Gastrocnemius medialis (tissue), 4 donors: ENCODE data around the gene ATP9A.
A peak's percentile ranks its signal among the peaks of the same experiment; 100 is the strongest.

ENCODE experiments used
- POLR2A ChIP-seq, 2 donors: fragments of 450-650 bp; IDR thresholded peaks; one replicate each; pipeline ENCODE4 v1.6.1; 2017; ENCODE audit warnings: antibody characterized with exemption in 2 of 2, mild to moderate bottlenecking in 2 of 2, moderate library complexity in 2 of 2
- TF ChIP-seq, protein P1 (sequence below), 5 experiments: fragments of 450-650 bp in 3 of 5; fragments of 200-600 bp in 2 of 5; sonication (generic) in 2 of 5; IDR thresholded peaks in 4 of 5; conservative IDR thresholded peaks in 1 of 5; 1 replicate in 4 of 5; 2 replicates in 1 of 5; pipeline ENCODE4 v1.5.1; 2016 to 2019; ENCODE audit warnings: antibody characterized with exemption in 5 of 5, mild to moderate bottlenecking in 3 of 5, moderate library complexity in 3 of 5

GRCh38 chr20:51766994-51767866 is 960 bp downstream of the ATP9A start:
- TF ChIP-seq, protein P1, sequence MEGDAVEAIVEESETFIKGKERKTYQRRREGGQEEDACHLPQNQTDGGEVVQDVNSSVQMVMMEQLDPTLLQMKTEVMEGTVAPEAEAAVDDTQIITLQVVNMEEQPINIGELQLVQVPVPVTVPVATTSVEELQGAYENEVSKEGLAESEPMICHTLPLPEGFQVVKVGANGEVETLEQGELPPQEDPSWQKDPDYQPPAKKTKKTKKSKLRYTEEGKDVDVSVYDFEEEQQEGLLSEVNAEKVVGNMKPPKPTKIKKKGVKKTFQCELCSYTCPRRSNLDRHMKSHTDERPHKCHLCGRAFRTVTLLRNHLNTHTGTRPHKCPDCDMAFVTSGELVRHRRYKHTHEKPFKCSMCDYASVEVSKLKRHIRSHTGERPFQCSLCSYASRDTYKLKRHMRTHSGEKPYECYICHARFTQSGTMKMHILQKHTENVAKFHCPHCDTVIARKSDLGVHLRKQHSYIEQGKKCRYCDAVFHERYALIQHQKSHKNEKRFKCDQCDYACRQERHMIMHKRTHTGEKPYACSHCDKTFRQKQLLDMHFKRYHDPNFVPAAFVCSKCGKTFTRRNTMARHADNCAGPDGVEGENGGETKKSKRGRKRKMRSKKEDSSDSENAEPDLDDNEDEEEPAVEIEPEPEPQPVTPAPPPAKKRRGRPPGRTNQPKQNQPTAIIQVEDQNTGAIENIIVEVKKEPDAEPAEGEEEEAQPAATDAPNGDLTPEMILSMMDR (IDR thresholded peaks at IDR 0.05 in 4 of 5, conservative IDR thresholded peaks at IDR 0.05 in 1 of 5): peak in 3 of 5 experiments; percentile 14 to 40 (median 34)
- TF ChIP-seq POLR2A (IDR thresholded peaks at IDR 0.05): peak in 1 of 2 donors; percentile 30
